Prostate gland (tissue), 2 donors: ENCODE measurements around the gene GM2A. TPM values are rescaled to one million over a fixed set of nuclear protein-coding genes. Genes with fewer than 3 reads are reported as not detected.

Source experiments
- DNase-seq: peaks from one replicate; pipeline ENCODE4 v3.0.0-alpha.2; 2019; ENCODE audit warnings: low spot score
- H3K27ac ChIP-seq, 2 donors: fragments of 200-600 bp; sonication (generic); 2 replicates each; pipeline ENCODE4 v1.5.1; 2017 to 2019
- H3K27me3 ChIP-seq: fragments of 200-600 bp; sonication (generic); replicated peaks from 2 replicates; pipeline ENCODE4 v1.5.1; 2019; ENCODE audit not compliant: insufficient read depth
- H3K36me3 ChIP-seq, 2 donors: fragments of 200-600 bp; sonication (generic); 1 replicate in 1 of 2; 2 replicates in 1 of 2; pipeline versions ENCODE4 v1.5.1 to v1.8.1; 2017 to 2019
- H3K4me1 ChIP-seq: fragments of 200-600 bp; sonication (generic); replicated peaks from 2 replicates; pipeline ENCODE4 v1.5.1; 2019
- H3K4me3 ChIP-seq, 2 donors: fragments of 200-600 bp; sonication (generic); 2 replicates each; pipeline ENCODE4 v1.5.1; 2017 to 2019
- H3K9me3 ChIP-seq: fragments of 200-600 bp; sonication (generic); 2 replicates; pipeline ENCODE4 v1.5.1; 2017
- CTCF ChIP-seq, 4 experiments: fragments of 200-600 bp in 2 of 4; fragments of 450-650 bp in 2 of 4; sonication (generic) in 2 of 4; IDR thresholded peaks; 1 replicate in 3 of 4; 2 replicates in 1 of 4; pipeline ENCODE4 v1.5.1; 2016 to 2019; ENCODE audit warnings: antibody characterized with exemption in 4 of 4, mild to moderate bottlenecking in 2 of 4, moderate library complexity in 2 of 4
- POLR2A ChIP-seq: fragments of 450-650 bp; IDR thresholded peaks from one replicate; pipeline ENCODE4 v1.6.1; 2016; ENCODE audit warnings: antibody characterized with exemption, mild to moderate bottlenecking
- POLR2AphosphoS5 ChIP-seq: sonication (generic); formaldehyde crosslinking; IDR thresholded peaks from one replicate; pipeline ENCODE4 v1.6.1; 2017; ENCODE audit warnings: antibody characterized with exemption
- WGBS: methylation state at CpG from one replicate; pipeline ENCODE4 v1.1.5; 2018; 5-methylcytosine and 5-hydroxymethylcytosine counted together
- intact Hi-C: fragments of 100-400 bp; cut with DNase I; formaldehyde crosslinking; loops from one replicate; pipeline ENCODE4 v1.14.2; 2022
- total RNA-seq, 2 donors: library from RNA; depleted of rRNA; stranded (reverse); fragments of >200 nt; gene quantifications; one replicate each; pipeline ENCODE4 v1.1.0, GENCODE V29; 2016

Gene GM2A
- total RNA-seq, 2 donors from 2014 or later: 48.9 to 60.0 TPM

- H3K27ac ChIP-seq: peak within 1 kb of the TSS; percentile 40 to 76
- no peaks in the 10 kb centered on the region for H3K27me3 ChIP-seq
- 2% methylated on average over 58 of the region's 58 CpGs for WGBS
- H3K9me3 ChIP-seq: no peaks in the 10 kb centered on the region
- intact Hi-C loops: no loop called here
- peak; percentile 72 for DNase-seq
- peak; percentile 80 for TF ChIP-seq POLR2A
- TF ChIP-seq POLR2AphosphoS5: peak; percentile 74
- peak in 1 of 4 experiments; percentile 41 for TF ChIP-seq CTCF (IDR thresholded peaks at IDR 0.05)
- H3K4me3 ChIP-seq: peak within 1 kb of the TSS; percentile 56 to 57
- no peaks in the 10 kb centered on the region for H3K36me3 ChIP-seq
- H3K4me1 ChIP-seq: no peaks in the 10 kb centered on the region
Observed at GRCh38 chr5:151223447-151224264, 29.3 kb upstream of the GM2A start, which contains the start of gene CCDC69. TSS of gene CCDC69 (minus strand) at chr5:151224092. CDS start at chr5:151223970, 122 bp downstream.

- Histone ChIP-seq H3K4me3 (peak overlapping the region in 1 of 2 donors; percentile 56), H3K27me3 (no peaks in the 10 kb centered on the region), H3K27ac (peak overlapping the region in 1 of 2 donors; percentile 76), H3K9me3 (no peaks in the 10 kb centered on the region), H3K4me1 (no peaks in the 10 kb centered on the region), H3K36me3 (no peaks in the 10 kb centered on the region)
- no peak for DNase-seq
- WGBS: 85% methylated on average over 6 of the region's 6 CpGs
- intact Hi-C loops: no loop called here
- TF ChIP-seq CTCF (IDR thresholded peaks at IDR 0.05) (no peak), POLR2AphosphoS5 (no peak), POLR2A (no peak)
Observed at GRCh38 chr5:151224372-151224771, 28.6 kb upstream of the GM2A start.

GRCh38 chr5:151225071-151225470, 27.9 kb upstream of the GM2A start:
- Histone ChIP-seq H3K36me3 (no peaks in the 10 kb centered on the region), H3K4me1 (no peaks in the 10 kb centered on the region), H3K27me3 (no peaks in the 10 kb centered on the region), H3K27ac (no peak overlapping the region), H3K4me3 (no peak overlapping the region), H3K9me3 (no peaks in the 10 kb centered on the region)
- TF ChIP-seq POLR2AphosphoS5: no peak
- no peak for TF ChIP-seq CTCF (IDR thresholded peaks at IDR 0.05)
- no peak for TF ChIP-seq POLR2A
- WGBS: over 99% methylated on average over 4 of the region's 4 CpGs
- intact Hi-C loops: no loop called here
- no peak for DNase-seq

GRCh38 chr5:151225475-151225874, 27.5 kb upstream of the GM2A start:
- Histone ChIP-seq H3K36me3 (no peaks in the 10 kb centered on the region), H3K27ac (no peak overlapping the region), H3K27me3 (no peaks in the 10 kb centered on the region), H3K4me1 (no peaks in the 10 kb centered on the region), H3K9me3 (no peaks in the 10 kb centered on the region), H3K4me3 (no peak overlapping the region)
- DNase-seq: no peak
- TF ChIP-seq CTCF (IDR thresholded peaks at IDR 0.05) (no peak), POLR2A (no peak), POLR2AphosphoS5 (no peak)
- intact Hi-C loops: no loop called here
- WGBS: 82% methylated on average over 5 of the region's 5 CpGs

GRCh38 chr5:151227918-151228447, 25.0 kb upstream of the GM2A start:
- intact Hi-C loops: no loop called here
- TF ChIP-seq POLR2AphosphoS5: no peak
- no peak for TF ChIP-seq CTCF (IDR thresholded peaks at IDR 0.05)
- TF ChIP-seq POLR2A: no peak
- no peak overlapping the region for H3K27ac ChIP-seq
- H3K9me3 ChIP-seq: no peaks in the 10 kb centered on the region
- H3K27me3 ChIP-seq: no peaks in the 10 kb centered on the region
- no peaks in the 10 kb centered on the region for H3K4me1 ChIP-seq
- 68% methylated on average over 6 of the region's 6 CpGs for WGBS
- H3K4me3 ChIP-seq: no peak overlapping the region
- DNase-seq: no peak
- H3K36me3 ChIP-seq: no peaks in the 10 kb centered on the region
